CD4-positive, alpha-beta T cell (primary cell): ENCODE results near the gene LGALS3BP. TPM values are rescaled to one million over a fixed set of nuclear protein-coding genes. Genes with fewer than 3 reads are reported as not detected.

Experiments used
- ATAC-seq: fragments of 200-7000 bp; cut with Tn5 transposase; one replicate; pipeline ENCODE4 v1.10.0; 2022; ENCODE audit warnings: mild to moderate bottlenecking; ENCODE audit not compliant: poor library complexity
- CTCF ChIA-PET: fragments of 350-600 bp; sonication (Branson Sonifier 250); formaldehyde crosslinking; loops from one replicate; lab custom pipeline; 2021; ENCODE audit warnings: antibody characterized with exemption, inconsistent platforms; lab: Charles Lee
- POLR2A ChIA-PET: fragments of 350-600 bp; sonication (Branson Sonifier 250); formaldehyde crosslinking; loops from one replicate; lab custom pipeline; 2021; ENCODE audit warnings: antibody characterized with exemption, inconsistent platforms; lab: Charles Lee
- DNase-seq, 14 experiments: peaks; one replicate each; pipeline ENCODE4 v3.0.0-alpha.2; 2013 to 2020; ENCODE audit warnings: mixed read lengths in 2 of 14
- H3K27ac ChIP-seq, 2 donors: one replicate each; pipeline versions ENCODE4 v1.5.1 to v1.7.0; 2013; ENCODE audit warnings: low read length in 2 of 2, low read depth in 1 of 2, mild to moderate bottlenecking in 1 of 2
- H3K27me3 ChIP-seq, 2 experiments: 1 replicate in 1 of 2; 2 replicates in 1 of 2; pipeline versions ENCODE4 v1.6.1 to v1.7.0; 2013; ENCODE audit warnings: low read length in 2 of 2, control low read depth in 1 of 2, mild to moderate bottlenecking in 1 of 2, moderate library complexity in 1 of 2; ENCODE audit not compliant: insufficient read depth in 2 of 2, control insufficient read depth in 1 of 2
- H3K36me3 ChIP-seq: one replicate; pipeline ENCODE4 v1.6.1; 2013; ENCODE audit warnings: low read length, control low read depth; ENCODE audit not compliant: insufficient read depth
- H3K4me1 ChIP-seq: one replicate; pipeline ENCODE4 v1.6.1; 2013; ENCODE audit warnings: low read length, control low read depth; ENCODE audit not compliant: insufficient read depth
- H3K4me3 ChIP-seq: one replicate; pipeline ENCODE4 v1.5.1; 2013; ENCODE audit warnings: mild to moderate bottlenecking, low read length, moderate library complexity
- H3K9me3 ChIP-seq, 2 experiments: 1 replicate in 1 of 2; 2 replicates in 1 of 2; pipeline versions ENCODE4 v1.6.1 to v1.7.0; 2013; ENCODE audit warnings: low read length in 2 of 2, mild to moderate bottlenecking in 2 of 2, control low read depth in 1 of 2, moderate library complexity in 1 of 2; ENCODE audit not compliant: control insufficient read depth in 1 of 2, insufficient read depth in 1 of 2
- H3K27ac Mint-ChIP-seq: one replicate; pipeline ENCODE4 v1.8.0; 2020; ENCODE audit warnings: mixed read lengths
- H3K27me3 Mint-ChIP-seq: one replicate; pipeline ENCODE4 v1.8.0; 2021; ENCODE audit warnings: mixed read lengths
- H3K36me3 Mint-ChIP-seq: one replicate; pipeline ENCODE4 v1.8.0; 2021; ENCODE audit warnings: low read depth, mixed read lengths
- H3K4me1 Mint-ChIP-seq: one replicate; pipeline ENCODE4 v1.8.0; 2021; ENCODE audit warnings: low read depth, mixed read lengths
- H3K4me3 Mint-ChIP-seq: one replicate; pipeline ENCODE4 v1.8.0; 2020; ENCODE audit warnings: mild to moderate bottlenecking, mixed read lengths
- H3K9me3 Mint-ChIP-seq: one replicate; pipeline ENCODE4 v1.8.0; 2020; ENCODE audit warnings: mixed read lengths
- CTCF ChIP-seq: fragments of 200-600 bp; IDR thresholded peaks from one replicate; pipeline ENCODE4 v1.8.0; 2022; ENCODE audit warnings: antibody characterized with exemption, mild to moderate bottlenecking
- intact Hi-C, 2 experiments: fragments of 100-400 bp; cut with DNase I in 1 of 2; cut with micrococcal nuclease in 1 of 2; formaldehyde crosslinking; loops; one replicate each; pipeline versions ENCODE4 v1.15.1 to v1.9.0; 2023 to 2025; cut with DNase I, micrococcal nuclease
- total RNA-seq, 174 experiments: library from RNA in 2 of 174; stranded (reverse) in 2 of 174; gene quantifications; one replicate each; pipeline ENCODE4 v1.2.3 and lab custom pipeline; 2021 to 2026

The LGALS3BP gene
- total RNA-seq, 2 experiments from 2014 or later, result 38.8 to 41.0 TPM

GRCh38 chr17:78993981-78994671 is 14.4 kb upstream of the LGALS3BP start:
- DNase-seq, result no peak
- intact Hi-C loops, result loop anchor here in 1 of 2 experiments (2.0 kb wide), 1 partner anchor 89 kb away; no protein-coding TSS in a partner anchor
- no peaks in the 10 kb centered on the region for H3K9me3 ChIP-seq
- ChIA-PET CTCF (no interaction called here), POLR2A (no interaction called here)
- Mint-ChIP-seq H3K27ac (no peak overlapping the region), H3K36me3 (peaks cover 56% of the 10 kb centered on the region), H3K9me3 (no peaks in the 10 kb centered on the region), H3K4me3 (no peak overlapping the region), H3K27me3 (no peaks in the 10 kb centered on the region), H3K4me1 (peaks cover 8% of the 10 kb centered on the region)
- H3K36me3 ChIP-seq, result peaks cover 75% of the 10 kb centered on the region
- ATAC-seq, result no peak
- no peak overlapping the region for H3K27ac ChIP-seq
- H3K4me1 ChIP-seq, result peaks cover 7% of the 10 kb centered on the region
- no peak overlapping the region for H3K4me3 ChIP-seq
- no peak for TF ChIP-seq CTCF
- no peaks in the 10 kb centered on the region for H3K27me3 ChIP-seq

- no peaks in the 10 kb centered on the region for H3K9me3 Mint-ChIP-seq
- no peaks in the 10 kb centered on the region for H3K9me3 ChIP-seq
- H3K4me1 Mint-ChIP-seq, result peaks cover 8% of the 10 kb centered on the region
- no peak overlapping the region for H3K27ac Mint-ChIP-seq
- ChIA-PET CTCF (no interaction called here), POLR2A (no interaction called here)
- TF ChIP-seq CTCF, result peak; percentile 76
- peaks cover 7% of the 10 kb centered on the region for H3K4me1 ChIP-seq
- H3K27me3 Mint-ChIP-seq, result no peaks in the 10 kb centered on the region
- no peak overlapping the region for H3K4me3 Mint-ChIP-seq
- peaks cover 68% of the 10 kb centered on the region for H3K36me3 ChIP-seq
- intact Hi-C loops, result loop anchor here in 1 of 2 experiments (2.0 kb wide), 1 partner anchor 89 kb away; no protein-coding TSS in a partner anchor
- H3K36me3 Mint-ChIP-seq, result peaks cover 55% of the 10 kb centered on the region
- H3K27ac ChIP-seq, result no peak overlapping the region
- H3K27me3 ChIP-seq, result no peaks in the 10 kb centered on the region
- peak; percentile 78 for ATAC-seq
- DNase-seq, result peak in 13 of 14 experiments; percentile 26 to 73 (median 43)
- H3K4me3 ChIP-seq, result no peak overlapping the region
Observed at GRCh38 chr17:78993241-78993956, 13.7 kb upstream of the LGALS3BP start.

GRCh38 chr17:78992542-78993212 is 13.0 kb upstream of the LGALS3BP start:
- Mint-ChIP-seq H3K27me3 (no peaks in the 10 kb centered on the region), H3K4me3 (no peak overlapping the region), H3K36me3 (peaks cover 50% of the 10 kb centered on the region), H3K4me1 (peaks cover 8% of the 10 kb centered on the region), H3K27ac (no peak overlapping the region), H3K9me3 (no peaks in the 10 kb centered on the region)
- peaks cover 7% of the 10 kb centered on the region for H3K4me1 ChIP-seq
- no peaks in the 10 kb centered on the region for H3K9me3 ChIP-seq
- H3K36me3 ChIP-seq, result peaks cover 61% of the 10 kb centered on the region
- POLR2A ChIA-PET, result no interaction called here
- intact Hi-C loops, result loop anchor here in 1 of 2 experiments (2.0 kb wide), 1 partner anchor 90 kb away; no protein-coding TSS in a partner anchor
- no peak overlapping the region for H3K4me3 ChIP-seq
- DNase-seq (peak in 1 of 14 experiments; percentile 14), ATAC-seq (no peak)
- CTCF ChIA-PET, result no interaction called here
- no peak for TF ChIP-seq CTCF
- no peaks in the 10 kb centered on the region for H3K27me3 ChIP-seq
- no peak overlapping the region for H3K27ac ChIP-seq
